Measurements from ENCODE around the gene UBE2O.

DNA sequence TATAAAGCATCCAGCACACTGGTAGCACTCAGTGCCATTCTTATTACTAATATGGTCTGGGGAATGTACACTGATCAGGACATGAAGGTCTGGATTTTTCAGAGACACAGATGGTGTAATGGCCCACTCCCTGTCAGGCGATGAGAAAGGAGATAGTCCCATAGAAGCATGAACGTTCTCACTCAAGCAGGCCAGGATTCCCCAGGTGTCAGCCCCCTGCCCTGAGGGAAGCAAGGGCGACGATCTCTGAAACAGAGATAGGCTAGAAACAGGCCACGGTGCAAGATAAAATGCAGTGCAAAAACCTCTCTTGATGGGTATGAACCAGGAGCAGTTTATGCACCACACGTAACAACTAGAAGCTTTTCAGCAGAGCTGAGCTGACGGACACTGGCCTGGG, 109.8 kb downstream of the UBE2O start:
- TF ChIP-seq POLR2AphosphoS5 (IDR thresholded peaks at IDR 0.05) (no peak), EP300 (IDR thresholded peaks at IDR 0.05) (no peak), POLR2A (IDR thresholded peaks at IDR 0.05) (no peak)
- TF ChIP-seq, protein P1, sequence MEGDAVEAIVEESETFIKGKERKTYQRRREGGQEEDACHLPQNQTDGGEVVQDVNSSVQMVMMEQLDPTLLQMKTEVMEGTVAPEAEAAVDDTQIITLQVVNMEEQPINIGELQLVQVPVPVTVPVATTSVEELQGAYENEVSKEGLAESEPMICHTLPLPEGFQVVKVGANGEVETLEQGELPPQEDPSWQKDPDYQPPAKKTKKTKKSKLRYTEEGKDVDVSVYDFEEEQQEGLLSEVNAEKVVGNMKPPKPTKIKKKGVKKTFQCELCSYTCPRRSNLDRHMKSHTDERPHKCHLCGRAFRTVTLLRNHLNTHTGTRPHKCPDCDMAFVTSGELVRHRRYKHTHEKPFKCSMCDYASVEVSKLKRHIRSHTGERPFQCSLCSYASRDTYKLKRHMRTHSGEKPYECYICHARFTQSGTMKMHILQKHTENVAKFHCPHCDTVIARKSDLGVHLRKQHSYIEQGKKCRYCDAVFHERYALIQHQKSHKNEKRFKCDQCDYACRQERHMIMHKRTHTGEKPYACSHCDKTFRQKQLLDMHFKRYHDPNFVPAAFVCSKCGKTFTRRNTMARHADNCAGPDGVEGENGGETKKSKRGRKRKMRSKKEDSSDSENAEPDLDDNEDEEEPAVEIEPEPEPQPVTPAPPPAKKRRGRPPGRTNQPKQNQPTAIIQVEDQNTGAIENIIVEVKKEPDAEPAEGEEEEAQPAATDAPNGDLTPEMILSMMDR (IDR thresholded peaks at IDR 0.05): no peak
